GM23338 (cell line): ENCODE data around the gene SH2D3C. TPM values are rescaled to one million over a fixed set of nuclear protein-coding genes. Genes with fewer than 3 reads are reported as not detected.

ENCODE experiments used
- ATAC-seq: fragments of 200-7000 bp; cut with Tn5 transposase; 3 replicates; pipeline ENCODE4 v1.9.1; 2020
- DNase-seq: peaks from one replicate; pipeline ENCODE4 v3.0.0-alpha.2; 2015; ENCODE audit warnings: low spot score
- H2AFZ ChIP-seq: fragments of 200-600 bp; sonication (generic); 2 replicates; pipeline ENCODE4 v1.8.0; 2016; ENCODE audit warnings: antibody characterized with exemption, mild to moderate bottlenecking, moderate library complexity
- H3F3A ChIP-seq: fragments of 200-600 bp; sonication (generic); replicated peaks from 2 replicates; pipeline ENCODE4 v1.8.0; 2017; ENCODE audit warnings: antibody characterized with exemption, mixed run types, low read depth
- H3K27ac ChIP-seq: fragments of 200-600 bp; sonication (generic); 2 replicates; pipeline ENCODE4 v1.6.1; 2016; ENCODE audit warnings: low read depth
- H3K27me3 ChIP-seq: fragments of 200-600 bp; sonication (generic); 2 replicates; pipeline ENCODE4 v1.8.0; 2016; ENCODE audit warnings: mild to moderate bottlenecking, mixed run types, moderate library complexity; ENCODE audit not compliant: insufficient read depth
- H3K36me3 ChIP-seq: fragments of 200-600 bp; sonication (generic); 2 replicates; pipeline ENCODE4 v1.8.0; 2016; ENCODE audit warnings: mild to moderate bottlenecking; ENCODE audit not compliant: insufficient read depth
- H3K4me1 ChIP-seq: fragments of 200-600 bp; sonication (generic); 2 replicates; pipeline ENCODE4 v1.8.0; 2016; ENCODE audit warnings: mild to moderate bottlenecking, moderate library complexity; ENCODE audit not compliant: insufficient read depth
- H3K4me2 ChIP-seq: fragments of 200-600 bp; sonication (generic); 2 replicates; pipeline ENCODE4 v1.7.1; 2017; ENCODE audit warnings: mixed run types
- H3K4me3 ChIP-seq: fragments of 200-600 bp; sonication (generic); 2 replicates; pipeline ENCODE4 v1.6.1; 2016; ENCODE audit warnings: mixed run types
- H3K79me2 ChIP-seq: fragments of 200-600 bp; sonication (generic); replicated peaks from 2 replicates; pipeline ENCODE4 v1.8.0; 2017; ENCODE audit warnings: mild to moderate bottlenecking; ENCODE audit not compliant: insufficient read depth
- H3K9me2 ChIP-seq: fragments of 200-600 bp; sonication (generic); 2 replicates; pipeline ENCODE4 v1.8.0; 2017; ENCODE audit not compliant: insufficient read depth
- H4K20me1 ChIP-seq: fragments of 200-600 bp; sonication (generic); replicated peaks from 2 replicates; pipeline ENCODE4 v1.8.0; 2017; ENCODE audit warnings: mild to moderate bottlenecking; ENCODE audit not compliant: insufficient read depth
- H3K27ac Mint-ChIP-seq: 2 replicates; pipeline ENCODE4 v1.8.0; 2020; ENCODE audit warnings: inconsistent platforms, mild to moderate bottlenecking, moderate library complexity, mixed read lengths
- H3K27me3 Mint-ChIP-seq: 3 replicates; pipeline ENCODE4 v1.8.0; 2022; ENCODE audit warnings: low read depth, mild to moderate bottlenecking, moderate library complexity, mixed read lengths, inconsistent platforms; ENCODE audit not compliant: insufficient read depth, poor library complexity
- H3K36me3 Mint-ChIP-seq: 3 replicates; pipeline ENCODE4 v1.8.0; 2021; ENCODE audit warnings: low read depth, mild to moderate bottlenecking, inconsistent platforms, moderate library complexity, mixed read lengths
- H3K4me1 Mint-ChIP-seq: 3 replicates; pipeline ENCODE4 v1.8.0; 2020; ENCODE audit warnings: mild to moderate bottlenecking, inconsistent platforms, mixed read lengths
- H3K4me3 Mint-ChIP-seq: 3 replicates; pipeline ENCODE4 v1.8.0; 2021; ENCODE audit warnings: moderate library complexity, mild to moderate bottlenecking, inconsistent platforms, mixed read lengths
- H3K9me3 Mint-ChIP-seq: 3 replicates; pipeline ENCODE4 v1.8.0; 2020; ENCODE audit warnings: moderate library complexity, mild to moderate bottlenecking, inconsistent platforms, mixed read lengths
- CREB1 ChIP-seq: fragments of 250-450 bp; sonication (Bioruptor Pico); IDR thresholded peaks from 2 replicates; pipeline ENCODE4 v1.5.0; 2020; ENCODE audit warnings: low read depth, mild to moderate bottlenecking, moderate library complexity
- CTCF ChIP-seq, 2 experiments: fragments of 200-600 bp in 1 of 2; sonication (generic) in 1 of 2; conservative IDR thresholded peaks; 2 replicates each; pipeline versions ENCODE4 v1.5.1 to v1.6.1; 2016 to 2017; ENCODE audit warnings: antibody characterized with exemption in 2 of 2, low read depth in 2 of 2, mild to moderate bottlenecking in 2 of 2, moderate library complexity in 1 of 2
- ETS1 ChIP-seq: IDR thresholded peaks from 2 replicates; pipeline ENCODE4 v1.6.1; 2016; ENCODE audit warnings: antibody characterized with exemption
- STAT1 ChIP-seq: IDR thresholded peaks from one replicate; pipeline ENCODE4 v1.6.1; 2016; ENCODE audit warnings: antibody characterized with exemption; ENCODE audit not compliant: unreplicated experiment
- polyA plus RNA-seq: library from polyadenylated mRNA; unstranded; fragments of >200 nt; fragmentation: Nextera tagmentation; extraction: Ambion mirVana; gene quantifications from 2 replicates; pipeline ENCODE4 v1.2.1, GENCODE V29; 2016
- total RNA-seq: library from RNA; depleted of rRNA; stranded (reverse); fragments of >200 nt; shearing (Covaris generic); gene quantifications from 2 replicates; pipeline ENCODE4 v1.2.3, GENCODE V29; 2014
- TF ChIP-seq, protein P1 (sequence below): fragments of 250-450 bp; sonication (Bioruptor Pico); IDR thresholded peaks from 2 replicates; pipeline ENCODE4 v1.5.0; 2020; ENCODE audit warnings: mild to moderate bottlenecking, moderate library complexity

SH2D3C gene
- total and polyA plus RNA-seq, 2 experiments from 2014 or later, result 4.2 to 4.5 TPM

DNA sequence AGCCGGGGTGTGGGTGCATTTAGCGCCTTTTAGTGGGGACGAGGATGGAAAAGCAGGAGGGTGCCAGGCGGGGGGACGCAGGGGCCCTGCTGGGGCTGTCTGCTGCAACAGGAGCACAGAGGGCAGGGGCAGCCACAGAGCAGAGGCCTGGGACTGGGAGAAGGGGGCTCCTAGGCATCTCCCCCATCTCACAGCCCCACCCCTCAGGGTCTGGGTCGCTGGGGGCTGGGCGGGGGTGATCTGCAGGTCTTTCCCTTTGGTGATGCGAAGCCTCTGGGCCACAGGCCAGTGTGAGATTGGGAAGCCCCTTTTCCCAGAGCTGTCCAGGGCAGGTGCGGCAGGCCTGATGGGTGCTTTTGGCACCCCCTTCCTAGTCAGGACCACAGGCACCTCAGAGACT lies 48.2 kb downstream of the SH2D3C start:
- Mint-ChIP-seq H3K9me3 (no peaks in the 10 kb centered on the region; the same call in 2 of the 3 replicates), H3K27me3 (peaks cover 9% of the 10 kb centered on the region), H3K27ac (0 out of 2 replicates have a peak overlapping the region, but pooled peaks have one; percentile 78), H3K36me3 (no peaks in the 10 kb centered on the region), H3K4me1 (peaks cover 11% of the 10 kb centered on the region), H3K4me3 (no peak overlapping the region)
- H3K4me1 ChIP-seq, result peaks cover 7% of the 10 kb centered on the region; the same call in 1 of the 2 replicates
- no peaks in the 10 kb centered on the region for H3K36me3 ChIP-seq
- H3K4me3 ChIP-seq, result no peak overlapping the region
- no peak for TF ChIP-seq CREB1 (CRISPR knock-in tag)
- TF ChIP-seq CTCF (conservative IDR thresholded peaks at IDR 0.05; ENCODE audit: low read depth in 2 of 2), result no peak
- no peak for TF ChIP-seq ETS1
- TF ChIP-seq STAT1, result no peak
- TF ChIP-seq, protein P1, sequence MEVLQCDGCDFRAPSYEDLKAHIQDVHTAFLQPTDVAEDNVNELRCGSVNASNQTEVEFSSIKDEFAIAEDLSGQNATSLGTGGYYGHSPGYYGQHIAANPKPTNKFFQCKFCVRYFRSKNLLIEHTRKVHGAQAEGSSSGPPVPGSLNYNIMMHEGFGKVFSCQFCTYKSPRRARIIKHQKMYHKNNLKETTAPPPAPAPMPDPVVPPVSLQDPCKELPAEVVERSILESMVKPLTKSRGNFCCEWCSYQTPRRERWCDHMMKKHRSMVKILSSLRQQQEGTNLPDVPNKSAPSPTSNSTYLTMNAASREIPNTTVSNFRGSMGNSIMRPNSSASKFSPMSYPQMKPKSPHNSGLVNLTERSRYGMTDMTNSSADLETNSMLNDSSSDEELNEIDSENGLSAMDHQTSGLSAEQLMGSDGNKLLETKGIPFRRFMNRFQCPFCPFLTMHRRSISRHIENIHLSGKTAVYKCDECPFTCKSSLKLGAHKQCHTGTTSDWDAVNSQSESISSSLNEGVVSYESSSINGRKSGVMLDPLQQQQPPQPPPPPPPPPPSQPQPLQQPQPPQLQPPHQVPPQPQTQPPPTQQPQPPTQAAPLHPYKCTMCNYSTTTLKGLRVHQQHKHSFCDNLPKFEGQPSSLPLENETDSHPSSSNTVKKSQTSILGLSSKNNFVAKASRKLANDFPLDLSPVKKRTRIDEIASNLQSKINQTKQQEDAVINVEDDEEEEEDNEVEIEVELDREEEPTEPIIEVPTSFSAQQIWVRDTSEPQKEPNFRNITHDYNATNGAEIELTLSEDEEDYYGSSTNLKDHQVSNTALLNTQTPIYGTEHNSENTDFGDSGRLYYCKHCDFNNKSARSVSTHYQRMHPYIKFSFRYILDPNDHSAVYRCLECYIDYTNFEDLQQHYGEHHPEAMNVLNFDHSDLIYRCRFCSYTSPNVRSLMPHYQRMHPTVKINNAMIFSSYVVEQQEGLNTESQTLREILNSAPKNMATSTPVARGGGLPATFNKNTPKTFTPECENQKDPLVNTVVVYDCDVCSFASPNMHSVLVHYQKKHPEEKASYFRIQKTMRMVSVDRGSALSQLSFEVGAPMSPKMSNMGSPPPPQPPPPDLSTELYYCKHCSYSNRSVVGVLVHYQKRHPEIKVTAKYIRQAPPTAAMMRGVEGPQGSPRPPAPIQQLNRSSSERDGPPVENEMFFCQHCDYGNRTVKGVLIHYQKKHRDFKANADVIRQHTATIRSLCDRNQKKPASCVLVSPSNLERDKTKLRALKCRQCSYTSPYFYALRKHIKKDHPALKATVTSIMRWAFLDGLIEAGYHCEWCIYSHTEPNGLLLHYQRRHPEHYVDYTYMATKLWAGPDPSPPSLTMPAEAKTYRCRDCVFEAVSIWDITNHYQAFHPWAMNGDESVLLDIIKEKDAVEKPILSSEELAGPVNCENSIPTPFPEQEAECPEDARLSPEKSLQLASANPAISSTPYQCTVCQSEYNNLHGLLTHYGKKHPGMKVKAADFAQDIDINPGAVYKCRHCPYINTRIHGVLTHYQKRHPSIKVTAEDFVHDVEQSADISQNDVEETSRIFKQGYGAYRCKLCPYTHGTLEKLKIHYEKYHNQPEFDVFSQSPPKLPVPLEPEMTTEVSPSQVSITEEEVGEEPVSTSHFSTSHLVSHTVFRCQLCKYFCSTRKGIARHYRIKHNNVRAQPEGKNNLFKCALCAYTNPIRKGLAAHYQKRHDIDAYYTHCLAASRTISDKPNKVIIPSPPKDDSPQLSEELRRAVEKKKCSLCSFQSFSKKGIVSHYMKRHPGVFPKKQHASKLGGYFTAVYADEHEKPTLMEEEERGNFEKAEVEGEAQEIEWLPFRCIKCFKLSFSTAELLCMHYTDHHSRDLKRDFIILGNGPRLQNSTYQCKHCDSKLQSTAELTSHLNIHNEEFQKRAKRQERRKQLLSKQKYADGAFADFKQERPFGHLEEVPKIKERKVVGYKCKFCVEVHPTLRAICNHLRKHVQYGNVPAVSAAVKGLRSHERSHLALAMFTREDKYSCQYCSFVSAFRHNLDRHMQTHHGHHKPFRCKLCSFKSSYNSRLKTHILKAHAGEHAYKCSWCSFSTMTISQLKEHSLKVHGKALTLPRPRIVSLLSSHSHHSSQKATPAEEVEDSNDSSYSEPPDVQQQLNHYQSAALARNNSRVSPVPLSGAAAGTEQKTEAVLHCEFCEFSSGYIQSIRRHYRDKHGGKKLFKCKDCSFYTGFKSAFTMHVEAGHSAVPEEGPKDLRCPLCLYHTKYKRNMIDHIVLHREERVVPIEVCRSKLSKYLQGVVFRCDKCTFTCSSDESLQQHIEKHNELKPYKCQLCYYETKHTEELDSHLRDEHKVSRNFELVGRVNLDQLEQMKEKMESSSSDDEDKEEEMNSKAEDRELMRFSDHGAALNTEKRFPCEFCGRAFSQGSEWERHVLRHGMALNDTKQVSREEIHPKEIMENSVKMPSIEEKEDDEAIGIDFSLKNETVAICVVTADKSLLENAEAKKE (CRISPR knock-in tag), result no peak
- no peaks in the 10 kb centered on the region for H3K79me2 ChIP-seq
- no peaks in the 10 kb centered on the region for H3F3A ChIP-seq
- H3K9me2 ChIP-seq, result no peaks in the 10 kb centered on the region
- no peak overlapping the region for H3K27ac ChIP-seq
- DNase-seq (no peak), ATAC-seq (no peak)
- no peaks in the 10 kb centered on the region for H4K20me1 ChIP-seq
- H3K4me2 ChIP-seq, result no peak overlapping the region
- no peak overlapping the region for H2AFZ ChIP-seq
- no peaks in the 10 kb centered on the region for H3K27me3 ChIP-seq
